Activated B cell treated with CpG ODN at 0.5 μM for 24 hours (primary cell): Measurements from ENCODE around the gene PADI2. TPM values are rescaled to one million over a fixed set of nuclear protein-coding genes. Genes with fewer than 3 reads are reported as not detected.

ENCODE experiments used
- ATAC-seq: fragments of 200-7000 bp; cut with Tn5 transposase; one replicate; pipeline ENCODE4 v1.10.0; 2021; ENCODE audit warnings: low read depth, mild to moderate bottlenecking, moderate library complexity
- CTCF ChIA-PET: fragments of 350-600 bp; sonication (Branson Sonifier 250); formaldehyde crosslinking; loops from one replicate; lab custom pipeline; 2021; ENCODE audit warnings: antibody characterized with exemption; lab: Charles Lee
- POLR2A ChIA-PET: fragments of 350-600 bp; sonication (Branson Sonifier 250); formaldehyde crosslinking; loops from one replicate; lab custom pipeline; 2021; ENCODE audit warnings: antibody characterized with exemption; lab: Charles Lee
- DNase-seq: peaks from one replicate; pipeline ENCODE4 v3.0.0; 2022
- H3K27ac Mint-ChIP-seq: one replicate; pipeline ENCODE4 v1.8.0; 2020; ENCODE audit warnings: mixed read lengths
- H3K27me3 Mint-ChIP-seq: one replicate; pipeline ENCODE4 v1.8.0; 2021; ENCODE audit warnings: mixed read lengths
- H3K36me3 Mint-ChIP-seq: one replicate; pipeline ENCODE4 v1.8.0; 2021; ENCODE audit warnings: low read depth, mixed read lengths
- H3K4me1 Mint-ChIP-seq: one replicate; pipeline ENCODE4 v1.8.0; 2021; ENCODE audit warnings: mixed read lengths
- H3K4me3 Mint-ChIP-seq: one replicate; pipeline ENCODE4 v1.8.0; 2020; ENCODE audit warnings: mild to moderate bottlenecking, mixed read lengths
- H3K9me3 Mint-ChIP-seq: one replicate; pipeline ENCODE4 v1.8.0; 2020; ENCODE audit warnings: mixed read lengths
- CTCF ChIP-seq: fragments of 200-600 bp; IDR thresholded peaks from one replicate; pipeline ENCODE4 v1.8.0; 2022; ENCODE audit warnings: antibody characterized with exemption, mild to moderate bottlenecking
- intact Hi-C: fragments of 100-400 bp; cut with micrococcal nuclease; formaldehyde crosslinking; loops from one replicate; pipeline ENCODE4 v1.15.1; 2024
- total RNA-seq: library from RNA; stranded (reverse); gene quantifications from 2 replicates; pipeline ENCODE4 v1.2.3, GENCODE V29; 2022

PADI2 gene
- total RNA-seq, 1 donor from 2014 or later: 7.2 TPM

DNA sequence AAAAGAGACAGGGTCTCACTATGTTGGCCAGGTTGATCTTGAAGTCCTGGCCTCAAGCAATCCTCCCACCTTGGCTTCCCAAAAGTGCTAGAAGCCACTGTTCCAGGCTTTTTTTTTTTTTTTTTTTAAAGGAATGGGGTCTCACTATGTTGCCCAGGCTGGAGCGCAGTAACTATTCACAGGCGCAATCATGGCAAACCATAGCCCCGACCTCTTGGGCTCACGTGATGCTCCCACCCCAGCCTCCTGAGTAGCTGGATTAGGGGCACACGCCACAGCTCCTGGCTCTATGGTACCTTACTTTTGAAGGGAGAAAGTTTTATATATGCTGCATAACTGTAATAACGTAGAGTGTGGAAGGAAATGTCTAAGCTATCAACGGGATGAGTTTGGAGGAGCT is 101.8 kb downstream of the PADI2 start:
- Mint-ChIP-seq H3K27me3 (no peaks in the 10 kb centered on the region), H3K4me3 (no peak overlapping the region), H3K9me3 (no peaks in the 10 kb centered on the region), H3K4me1 (peaks cover 13% of the 10 kb centered on the region), H3K27ac (no peak overlapping the region), H3K36me3 (peaks cover 48% of the 10 kb centered on the region)
- DNase-seq (no peak), ATAC-seq (no peak)
- TF ChIP-seq CTCF: no peak
- CTCF ChIA-PET: no interaction called here
- intact Hi-C loops: no loop called here
- POLR2A ChIA-PET: no interaction called here

Other genes starting within 250 kb of the PADI2 start
- 3,526 and 4,195 TPM in 2 replicates for gene RNU1-2, start 223.5 kb downstream of the PADI2 start, total RNA-seq
- 30.2 and 30.4 TPM in 2 replicates for gene CROCC, start 197.5 kb downstream of the PADI2 start, total RNA-seq
- not detected in 2 replicates for gene MFAP2, start 138.8 kb downstream of the PADI2 start, total RNA-seq
- 27.6 and 31.9 TPM in 2 replicates for gene ATP13A2, start 107.5 kb downstream of the PADI2 start, total RNA-seq
- 70.7 and 78.3 TPM in 2 replicates for gene SDHB, start 65.4 kb downstream of the PADI2 start, total RNA-seq
- gene PADI1, start 85.7 kb upstream of the PADI2 start, total RNA-seq: not detected in 2 replicates
- gene PADI3, start 129.6 kb upstream of the PADI2 start, total RNA-seq: not detected in 2 replicates
- gene PADI4, start 188.7 kb upstream of the PADI2 start, total RNA-seq: 0.29 and 0.42 TPM in 2 replicates